Endothelial cell of umbilical vein (primary cell): ENCODE data around the gene PPP1R3E. TPM values are rescaled to one million over a fixed set of nuclear protein-coding genes. Genes with fewer than 3 reads are reported as not detected.
"Not testable (repeated sequence)": the region's sequence is repeated elsewhere in the genome, so short reads cannot be mapped to it uniquely, and the experiment has no call there.

ENCODE experiments used
- BruUV-seq: library from RNA; stranded (reverse); fragments of 400-500 nt; replicated peaks from 2 replicates; lab custom pipeline; 2021; lab: Mats Ljungman, UMichigan
- CTCF ChIA-PET: fragments of 300-600, 350-600 bp; sonication (Branson Sonifier 250); formaldehyde crosslinking; loops from one replicate; lab custom pipeline; 2021; ENCODE audit warnings: antibody characterized with exemption, inconsistent platforms; lab: Charles Lee
- POLR2A ChIA-PET: fragments of 300-600, 350-600 bp; sonication (Branson Sonifier 250); formaldehyde crosslinking; loops from one replicate; lab custom pipeline; 2021; ENCODE audit warnings: antibody characterized with exemption, inconsistent platforms; lab: Charles Lee
- DNase-seq: peaks from one replicate; pipeline ENCODE4 v3.0.0-alpha.2; 2011; ENCODE audit warnings: low read depth, low spot score
- FAIRE-seq: peaks from 2 replicates; lab custom pipeline; 2011; peaks lifted over from hg19 to GRCh38; lab: Jason Lieb, UNC
- H2AFZ ChIP-seq: 2 replicates; pipeline ENCODE4 v1.6.0; 2012; ENCODE audit warnings: low read depth, low read length, control low read depth, inconsistent platforms
- H3K27ac ChIP-seq: 2 replicates; pipeline ENCODE4 v1.5.1; 2011; ENCODE audit warnings: low read depth, mild to moderate bottlenecking, control low read depth, low read length, moderate library complexity; ENCODE audit not compliant: insufficient read depth
- H3K27me3 ChIP-seq, 2 experiments: 2 replicates each; pipeline versions ENCODE4 v1.6.0 to v1.6.1; 2011; ENCODE audit warnings: low read length in 2 of 2, mixed read lengths in 1 of 2; ENCODE audit not compliant: control insufficient read depth in 2 of 2, insufficient read depth in 2 of 2
- H3K36me3 ChIP-seq, 2 experiments: 2 replicates in 1 of 2; 3 replicates in 1 of 2; pipeline ENCODE4 v1.5.1; 2011; ENCODE audit warnings: low read length in 2 of 2, mild to moderate bottlenecking in 1 of 2, moderate library complexity in 1 of 2; ENCODE audit not compliant: control insufficient read depth in 2 of 2, insufficient read depth in 2 of 2; ENCODE audit errors: extremely low read depth in 1 of 2
- H3K4me1 ChIP-seq: 3 replicates; pipeline ENCODE4 v1.5.1; 2011; ENCODE audit warnings: mild to moderate bottlenecking, low read length; ENCODE audit not compliant: control insufficient read depth, insufficient read depth; ENCODE audit errors: extremely low read depth
- H3K4me2 ChIP-seq: 2 replicates; pipeline ENCODE4 v1.6.1; 2011; ENCODE audit warnings: low read length, control low read depth, mixed read lengths; ENCODE audit not compliant: insufficient read depth
- H3K4me3 ChIP-seq, 3 experiments: fragments of 200-600 bp in 1 of 3; sonication (generic), shearing (Covaris generic) in 1 of 3; replicated peaks in 1 of 3; 2 replicates each; pipeline ENCODE4 v1.5.1; 2011 to 2016; ENCODE audit warnings: control low read depth in 3 of 3, low read length in 3 of 3, mild to moderate bottlenecking in 2 of 3, inconsistent platforms in 1 of 3, low read depth in 1 of 3, moderate library complexity in 1 of 3; ENCODE audit not compliant: insufficient read depth in 1 of 3
- H3K79me2 ChIP-seq: 2 replicates; pipeline ENCODE4 v1.6.0; 2012; ENCODE audit warnings: low read length, inconsistent platforms; ENCODE audit not compliant: control insufficient read depth, insufficient read depth
- H3K9ac ChIP-seq: replicated peaks from 2 replicates; pipeline ENCODE3; 2011; ENCODE audit warnings: low read length, control low read depth; ENCODE audit not compliant: insufficient read depth; ENCODE audit errors: extremely low read depth
- H3K9me1 ChIP-seq: replicated peaks from 3 replicates; pipeline ENCODE4 v1.6.0; 2011; ENCODE audit warnings: mild to moderate bottlenecking, low read length; ENCODE audit not compliant: control insufficient read depth, insufficient read depth; ENCODE audit errors: extremely low read depth
- H3K9me3 ChIP-seq: replicated peaks from 2 replicates; pipeline ENCODE4 v1.5.1; 2012; ENCODE audit warnings: low read length, inconsistent platforms; ENCODE audit not compliant: control insufficient read depth, insufficient read depth
- H4K20me1 ChIP-seq: replicated peaks from 2 replicates; pipeline ENCODE3; 2011; ENCODE audit warnings: mild to moderate bottlenecking, low read length; ENCODE audit not compliant: control insufficient read depth, insufficient read depth; ENCODE audit errors: extremely low read depth
- CTCF ChIP-seq, 2 donors: IDR thresholded peaks; 1 replicate in 1 of 2; 2 replicates in 1 of 2; pipeline ENCODE4 v1.5.1; 2011; ENCODE audit warnings: low read length in 2 of 2, mild to moderate bottlenecking in 2 of 2, moderate library complexity in 2 of 2, control low read depth in 1 of 2, inconsistent platforms in 1 of 2, low read depth in 1 of 2; ENCODE audit not compliant: insufficient read depth in 1 of 2; ENCODE audit errors: extremely low read depth in 1 of 2
- EZH2 ChIP-seq: IDR thresholded peaks from 2 replicates; pipeline ENCODE4 v1.6.1; 2012; ENCODE audit warnings: borderline replicate concordance, low read depth, mild to moderate bottlenecking, moderate library complexity, low read length, inconsistent platforms; ENCODE audit not compliant: severe bottlenecking
- FOS ChIP-seq: IDR thresholded peaks from 2 replicates; pipeline ENCODE4 v1.6.1; 2011; ENCODE audit warnings: mild to moderate bottlenecking, low read length, moderate library complexity, borderline replicate concordance; ENCODE audit not compliant: insufficient read depth
- GATA2 ChIP-seq: IDR thresholded peaks from 2 replicates; pipeline ENCODE4 v1.7.0; 2011; ENCODE audit warnings: low read depth, mild to moderate bottlenecking, moderate library complexity, mixed read lengths, low read length; ENCODE audit not compliant: insufficient read length, insufficient read depth
- JUN ChIP-seq: IDR thresholded peaks from 2 replicates; pipeline ENCODE4 v1.6.1; 2011; ENCODE audit warnings: borderline replicate concordance, low read depth; ENCODE audit not compliant: insufficient read length, insufficient read depth
- MYC ChIP-seq: IDR thresholded peaks from one replicate; pipeline ENCODE4 v1.6.1; 2011; ENCODE audit warnings: mild to moderate bottlenecking, low read depth, low read length
- POLR2A ChIP-seq: IDR thresholded peaks from 2 replicates; pipeline ENCODE4 v1.6.1; 2012; ENCODE audit warnings: low read depth, mild to moderate bottlenecking, control low read depth, low read length
- POLR2AphosphoS5 ChIP-seq: IDR thresholded peaks from 2 replicates; pipeline ENCODE4 v1.6.1; 2012; ENCODE audit warnings: low read depth, mild to moderate bottlenecking, control low read depth, low read length, moderate library complexity; ENCODE audit not compliant: insufficient read depth
- dilution Hi-C: fragments of 300-500 bp; cut with MboI; formaldehyde crosslinking; loops from one replicate; pipeline ENCODE4 v1.15.0; 2019; ENCODE audit warnings: low sequenced_read_pairs; ENCODE audit not compliant: extremely low pct_ligation_motif_present
- intact Hi-C: fragments of 100-400 bp; cut with micrococcal nuclease; formaldehyde crosslinking; loops from one replicate; pipeline ENCODE4 v1.10.0; 2022
- polyA plus RNA-seq, 4 experiments: library from polyadenylated mRNA; depleted of rRNA in 3 of 4; stranded (reverse) in 3 of 4; unstranded in 1 of 4; fragments of >200 nt; gene quantifications; 2 replicates each; pipeline versions ENCODE4 v1.2.1 to v1.2.3, GENCODE V29; 2011 to 2012; ENCODE audit warnings: missing spikeins in 1 of 4
- total RNA-seq: library from RNA; stranded (reverse); gene quantifications from 2 replicates; pipeline ENCODE4 v1.2.3, GENCODE V29; 2021
- TF ChIP-seq, protein P1 (sequence below): IDR thresholded peaks from 2 replicates; pipeline ENCODE4 v1.6.1; 2011; ENCODE audit not compliant: insufficient read depth, insufficient read length

Gene PPP1R3E
- total and polyA plus RNA-seq, 2 donors (not counting 3 experiments of a cell fraction or from before 2014, with no cell fraction given) = 4.3 to 7.4 TPM

- DNase-seq, H3K4me1 ChIP-seq, H2AFZ ChIP-seq, H3K4me3 ChIP-seq, H3K4me2 ChIP-seq, H3K27ac ChIP-seq, H4K20me1 ChIP-seq, FAIRE-seq, H3K36me3 ChIP-seq, H3K79me2 ChIP-seq, H3K9me1 ChIP-seq, H3K9ac ChIP-seq, intact Hi-C loops, POLR2A ChIA-PET, H3K27me3 ChIP-seq, BruUV-seq, H3K9me3 ChIP-seq, dilution Hi-C loops: not testable (repeated sequence)
- CTCF ChIA-PET = interaction anchor here (0.9 to 1.6 kb wide), 4 partner anchors 14 to 43 kb away, joined by 3 to 7 read pairs (median 4); partner anchors contain the start of gene PABPN1
Measured at GRCh38 chr14:23277928-23278327, 24.7 kb downstream of the PPP1R3E start.

DNA sequence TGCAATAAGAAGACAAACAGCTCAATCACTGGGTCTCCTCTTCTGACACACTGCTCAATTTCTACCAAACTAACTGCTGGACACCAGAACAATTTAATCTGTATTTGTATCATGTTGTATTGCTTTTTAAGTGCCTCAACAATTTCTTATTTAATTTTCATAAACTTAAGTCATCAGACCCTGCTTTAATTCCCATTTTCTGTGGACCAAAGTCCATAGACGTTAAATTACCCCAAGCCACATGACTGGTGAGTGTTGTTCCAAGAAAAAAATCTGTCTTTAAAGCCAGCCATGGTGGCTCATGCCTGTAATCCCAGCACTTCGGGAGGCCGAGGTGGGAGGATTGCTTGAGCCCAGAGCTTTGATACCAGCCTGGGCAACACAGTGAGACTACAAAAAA, 25.5 kb downstream of the PPP1R3E start:
- POLR2A ChIA-PET = interaction anchor here (0.7 kb wide), 1 partner anchor 1095 kb away, joined by 3 read pairs; no protein-coding TSS in a partner anchor
- CTCF ChIA-PET = interaction anchor here (1.0 to 1.2 kb wide), 2 partner anchors 17 to 18 kb away, joined by 4 to 7 read pairs; no protein-coding TSS in a partner anchor
- intact Hi-C loops = no loop called here
- Histone ChIP-seq H3K36me3 (peaks cover 0 to 7% of the 10 kb centered on the region in 2 experiments), H3K27ac (no peak overlapping the region), H3K9me3 (no peaks in the 10 kb centered on the region), H3K4me2 (no peak overlapping the region), H2AFZ (no peak overlapping the region), H3K79me2 (no peaks in the 10 kb centered on the region), H3K4me1 (no peaks in the 10 kb centered on the region), H3K4me3 (no peak overlapping the region), H4K20me1 (no peaks in the 10 kb centered on the region), H3K9ac (no peak overlapping the region), H3K9me1 (no peaks in the 10 kb centered on the region), H3K27me3 (no peaks in the 10 kb centered on the region)
- dilution Hi-C loops = no loop called here
- no TSS peak for BruUV-seq
- TF ChIP-seq GATA2 (no peak), POLR2A (no peak), MYC (no peak), CTCF (IDR thresholded peaks at IDR 0.05; ENCODE audit: extremely low read depth in 1 of 2, insufficient read depth in 1 of 2, low read depth in 1 of 2, low read length in 2 of 2) (no peak), FOS (no peak), JUN (no peak), POLR2AphosphoS5 (no peak), EZH2 (no peak)
- TF ChIP-seq, protein P1, sequence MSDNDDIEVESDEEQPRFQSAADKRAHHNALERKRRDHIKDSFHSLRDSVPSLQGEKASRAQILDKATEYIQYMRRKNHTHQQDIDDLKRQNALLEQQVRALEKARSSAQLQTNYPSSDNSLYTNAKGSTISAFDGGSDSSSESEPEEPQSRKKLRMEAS = no peak
- DNase-seq (no peak), FAIRE-seq (no peak)
